GM12878 (cell line): ENCODE measurements around the gene RAB8A. TPM values are rescaled to one million over a fixed set of nuclear protein-coding genes. Genes with fewer than 3 reads are reported as not detected.
A peak's percentile ranks its signal among the peaks of the same experiment; 100 is the strongest.

Experiments
- ATAC-seq: fragments of 200-7000 bp; cut with Tn5 transposase; 3 replicates; pipeline ENCODE4 v1.9.1; 2020; ENCODE audit warnings: mild to moderate bottlenecking, moderate library complexity
- BruUV-seq: library from RNA; stranded (reverse); fragments of 400-500 nt; replicated peaks from 2 replicates; lab custom pipeline; 2021; lab: Mats Ljungman, UMichigan
- CTCF ChIA-PET: fragments of 300-600 bp; sonication (Branson Sonifier 250); formaldehyde crosslinking; extraction: SDS; loops from one replicate; lab custom pipeline; 2021; ENCODE audit warnings: inconsistent platforms; lab: Yijun Ruan, JAX
- POLR2A ChIA-PET: fragments of 350-600 bp; formaldehyde crosslinking; extraction: SDS; loops from one replicate; lab custom pipeline; 2021; ENCODE audit warnings: inconsistent platforms; lab: Charles Lee
- RAD21 ChIA-PET: fragments of 300-600 bp; sonication (Branson Sonifier 250); formaldehyde crosslinking; loops from one replicate; lab custom pipeline; 2023; ENCODE audit warnings: antibody characterized with exemption; ENCODE audit not compliant: unreplicated experiment; lab: Charles Lee
- SMC1A ChIA-PET: fragments of 300-600 bp; sonication (Branson Sonifier 250); formaldehyde crosslinking; loops from one replicate; lab custom pipeline; 2023; ENCODE audit not compliant: unreplicated experiment, uncharacterized antibody; lab: Charles Lee
- DNase-seq: peaks from one replicate; pipeline ENCODE4 v3.0.0-alpha.2; 2011; ENCODE audit warnings: low read depth, low spot score
- FAIRE-seq: peaks from 3 replicates; lab custom pipeline; 2011; peaks lifted over from hg19 to GRCh38; lab: Jason Lieb, UNC
- H2AFZ ChIP-seq: 2 replicates; pipeline ENCODE4 v1.6.0; 2011; ENCODE audit warnings: low read depth, low read length, control low read depth; ENCODE audit not compliant: control insufficient read depth
- H3K27ac ChIP-seq: 2 replicates; pipeline ENCODE4 v1.5.1; 2011; ENCODE audit warnings: control low read depth; ENCODE audit not compliant: control insufficient read depth, insufficient read depth
- H3K27me3 ChIP-seq, 2 experiments: replicated peaks in 1 of 2; 2 replicates each; pipeline versions ENCODE4 v1.6.0 to v1.6.1; 2011; ENCODE audit warnings: low read length in 1 of 2; ENCODE audit not compliant: control insufficient read depth in 2 of 2, insufficient read depth in 2 of 2
- H3K36me3 ChIP-seq, 2 experiments: 2 replicates each; pipeline ENCODE4 v1.5.1; 2011; ENCODE audit warnings: low read length in 1 of 2; ENCODE audit not compliant: control insufficient read depth in 2 of 2, insufficient read depth in 2 of 2
- H3K4me1 ChIP-seq: 2 replicates; pipeline ENCODE4 v1.6.1; 2011; ENCODE audit warnings: mild to moderate bottlenecking, low read length, moderate library complexity, mixed read lengths; ENCODE audit not compliant: control insufficient read depth, insufficient read depth
- H3K4me2 ChIP-seq: 2 replicates; pipeline ENCODE4 v1.6.0; 2011; ENCODE audit warnings: control low read depth; ENCODE audit not compliant: control insufficient read depth, insufficient read depth
- H3K4me3 ChIP-seq: fragments of 200-600 bp; sonication (generic); 2 replicates; pipeline ENCODE4 v1.5.1; 2016
- H3K79me2 ChIP-seq: 2 replicates; pipeline ENCODE4 v1.6.0; 2011; ENCODE audit warnings: low read length; ENCODE audit not compliant: control insufficient read depth, insufficient read depth
- H3K9ac ChIP-seq: 2 replicates; pipeline ENCODE4 v1.8.0; 2011; ENCODE audit warnings: low read length, control low read depth, mixed read lengths; ENCODE audit not compliant: control insufficient read depth, insufficient read depth
- H3K9me3 ChIP-seq: replicated peaks from 3 replicates; pipeline ENCODE4 v1.5.1; 2011; ENCODE audit warnings: mild to moderate bottlenecking, low read length; ENCODE audit not compliant: control insufficient read depth, insufficient read depth
- H4K20me1 ChIP-seq: 2 replicates; pipeline ENCODE4 v1.6.0; 2011; ENCODE audit not compliant: control insufficient read depth, insufficient read depth
- CBX3 ChIP-seq: fragments of 200-600 bp; sonication (generic); IDR thresholded peaks from 2 replicates; pipeline ENCODE4 v1.6.1; 2016; ENCODE audit warnings: low read depth, borderline replicate concordance
- CEBPZ ChIP-seq: fragments of 150-350 bp; IDR thresholded peaks from 2 replicates; pipeline ENCODE4 v1.6.1; 2016; ENCODE audit warnings: low read depth, low read length
- CHD1 ChIP-seq: IDR thresholded peaks from 2 replicates; pipeline ENCODE4 v1.6.1; 2012; ENCODE audit warnings: low read depth, low read length, improper control_type of control experiment
- CTCF ChIP-seq, 3 experiments: IDR thresholded peaks in 2 of 3; conservative IDR thresholded peaks in 1 of 3; 2 replicates each; pipeline ENCODE4 v1.5.1; 2011; ENCODE audit warnings: low read depth in 3 of 3, low read length in 3 of 3, mild to moderate bottlenecking in 3 of 3, control low read depth in 2 of 3, moderate library complexity in 2 of 3, inconsistent platforms in 1 of 3, mixed read lengths in 1 of 3; ENCODE audit not compliant: control insufficient read depth in 2 of 3, insufficient read depth in 1 of 3; ENCODE audit errors: extremely low read depth in 1 of 3
- MTA2 ChIP-seq: fragments of 450-650 bp; IDR thresholded peaks from 2 replicates; pipeline ENCODE4 v1.6.1; 2016; ENCODE audit warnings: low read depth, mild to moderate bottlenecking, moderate library complexity
- NR2F1 ChIP-seq: fragments of 450-650 bp; conservative IDR thresholded peaks from 2 replicates; pipeline ENCODE4 v1.6.1; 2017; ENCODE audit warnings: mild to moderate bottlenecking
- RUNX3 ChIP-seq: IDR thresholded peaks from 2 replicates; pipeline ENCODE4 v1.6.1; 2012; ENCODE audit warnings: low read length, inconsistent platforms
- SMARCA5 ChIP-seq: fragments of 450-650 bp; IDR thresholded peaks from 2 replicates; pipeline ENCODE4 v1.6.1; 2017; ENCODE audit warnings: mild to moderate bottlenecking
- TCF12 ChIP-seq: IDR thresholded peaks from 2 replicates; pipeline ENCODE4 v1.6.1; 2011; ENCODE audit warnings: low read depth, mild to moderate bottlenecking, low read length
- YY1 ChIP-seq: IDR thresholded peaks from 2 replicates; pipeline ENCODE4 v1.6.1; 2011; ENCODE audit warnings: low read depth, mild to moderate bottlenecking, low read length
- ZNF217 ChIP-seq: fragments of 450-650 bp; IDR thresholded peaks from 2 replicates; pipeline ENCODE4 v1.6.1; 2017; ENCODE audit warnings: antibody characterized with exemption, mild to moderate bottlenecking
- WGBS: methylation state at CpG from one replicate; pipeline ENCODE4 v1.1.6; 2016; ENCODE audit warnings: low lambda C conversion rate; ENCODE audit not compliant: insufficient replicate concordance, insufficient coverage; ENCODE audit errors: missing lambda C conversion rate; 5-methylcytosine and 5-hydroxymethylcytosine counted together
- in situ Hi-C: fragments of 300-500 bp; cut with MboI; formaldehyde crosslinking; loops from 9 replicates; pipeline ENCODE4 v1.14.3; 2018; ENCODE audit warnings: mixed read lengths
- intact Hi-C: fragments of 100-400 bp; cut with micrococcal nuclease; formaldehyde crosslinking; loops from one replicate; pipeline ENCODE4 v1.14.2; 2022; ENCODE audit not compliant: unreplicated experiment
- polyA plus RNA-seq, 11 experiments: library from polyadenylated mRNA; depleted of rRNA in 4 of 11; unstranded in 6 of 11; stranded (reverse) in 5 of 11; fragments of >200 nt; fragmentation: Nextera tagmentation in 4 of 11; fragmentation: Illumina TruSeq in 1 of 11; extraction: Ambion mirVana in 4 of 11; extraction: Trizol in 1 of 11; gene quantifications; 1 replicate in 1 of 11; 2 replicates in 10 of 11; pipeline versions ENCODE4 v1.2.1 to v1.2.3, GENCODE V29; 2011 to 2016; ENCODE audit warnings: inconsistent platforms in 2 of 11, missing spikeins in 2 of 11, low read depth in 1 of 11
- total RNA-seq, 4 experiments: library from RNA; depleted of rRNA in 3 of 4; stranded (reverse); fragments of >200 nt in 3 of 4; fragmentation: Illumina TruSeq in 1 of 4; extraction: Trizol in 1 of 4; gene quantifications; 2 replicates each; pipeline versions ENCODE4 v1.2.1 to v1.2.3, GENCODE V29; 2013 to 2021

The RAB8A gene
- total and polyA plus RNA-seq, 10 of the 15 experiments (the other 5 are each of a cell fraction or from before 2014, with no cell fraction given), result 23.9 to 314 (median 185) TPM

GRCh38 chr19:16061943-16062342 lies 49.7 kb upstream of the RAB8A start:
- Histone ChIP-seq H3K36me3 (no peaks in the 10 kb centered on the region), H3K27ac (no peak overlapping the region), H3K4me1 (peaks cover 5% of the 10 kb centered on the region; the same call in 1 of the 2 replicates), H3K4me2 (no peak overlapping the region), H3K9me3 (peaks cover 8% of the 10 kb centered on the region), H4K20me1 (no peaks in the 10 kb centered on the region), H2AFZ (no peak overlapping the region), H3K4me3 (no peak overlapping the region), H3K27me3 (no peaks in the 10 kb centered on the region), H3K9ac (no peak overlapping the region), H3K79me2 (no peaks in the 10 kb centered on the region)
- intact Hi-C loops (no loop called here), in situ Hi-C loops (no loop called here)
- 14% methylated on average over 4 of the region's 4 CpGs for WGBS
- no peak for DNase-seq
- no peak for FAIRE-seq
- TF ChIP-seq RUNX3, result peak; percentile 29; the same call in 1 of the 2 replicates
- no peak for TF ChIP-seq CHD1
- no peak for TF ChIP-seq ZNF217
- ChIA-PET SMC1A (interaction anchor here (1.4 to 1.7 kb wide), 2 partner anchors 35 to 119 kb away, joined by 3 to 5 read pairs; no protein-coding TSS in a partner anchor), POLR2A (no interaction called here), RAD21 (interaction anchor here (1.5 kb wide), 2 partner anchors 118 to 124 kb away, joined by 4 to 5 read pairs; partner anchors contain the start of gene FAM32A), CTCF (interaction anchor here (0.6 to 5.8 kb wide), 13 partner anchors 12 to 1206 kb away, joined by 3 to 45 read pairs (median 4); partner anchors contain the start of genes FAM32A, RAB8A and TPM4)
- no peak for ATAC-seq
- BruUV-seq, result no TSS peak

- in situ Hi-C loops (no loop called here), intact Hi-C loops (no loop called here)
- ChIA-PET POLR2A (interaction anchor here (0.6 kb wide), 1 partner anchor 11 kb away, joined by 7 read pairs; no protein-coding TSS in a partner anchor), CTCF (interaction anchor here (0.6 to 5.8 kb wide), 24 partner anchors 11 to 436 kb away, joined by 3 to 45 read pairs (median 4); partner anchors contain the start of genes AP1M1, FAM32A, HSH2D and RAB8A), RAD21 (interaction anchor here (1.5 to 2.4 kb wide), 2 partner anchors 21 to 118 kb away, joined by 4 to 14 read pairs; no protein-coding TSS in a partner anchor), SMC1A (interaction anchor here (1.4 to 1.7 kb wide), 2 partner anchors 34 to 93 kb away, joined by 3 to 5 read pairs; no protein-coding TSS in a partner anchor)
- BruUV-seq, result no TSS peak
- H3K36me3 ChIP-seq, result no peaks in the 10 kb centered on the region
- DNase-seq, result no peak
- no peak overlapping the region for H3K4me2 ChIP-seq
- no peak overlapping the region for H3K9ac ChIP-seq
- no peak overlapping the region for H3K27ac ChIP-seq
- peaks cover 6% of the 10 kb centered on the region; the same call in 1 of the 2 replicates for H3K4me1 ChIP-seq
- H2AFZ ChIP-seq, result no peak overlapping the region
- FAIRE-seq, result peak; percentile 97
- no peaks in the 10 kb centered on the region for H4K20me1 ChIP-seq
- H3K9me3 ChIP-seq, result peaks cover 2% of the 10 kb centered on the region; the same call in 2 of the 3 replicates
- no peaks in the 10 kb centered on the region for H3K27me3 ChIP-seq
- no peak overlapping the region for H3K4me3 ChIP-seq
- WGBS, result 76% methylated on average over 2 of the region's 2 CpGs
- H3K79me2 ChIP-seq, result no peaks in the 10 kb centered on the region
- ATAC-seq, result peak; percentile 77
- TF ChIP-seq CBX3, result no peak
- 0 out of 2 replicates have a peak, but pooled peaks have one; percentile 23 for TF ChIP-seq TCF12
- TF ChIP-seq NR2F1, result no peak
- peak; percentile 60 to 95 (median 91) for TF ChIP-seq CTCF (IDR thresholded peaks at IDR 0.05 in 2 of 3, conservative IDR thresholded peaks at IDR 0.05 in 1 of 3; ENCODE audit: control insufficient read depth in 2 of 3, extremely low read depth in 1 of 3, insufficient read depth in 1 of 3, low read depth in 3 of 3, low read length in 3 of 3)
- peak; percentile 47; the same call in 1 of the 2 replicates for TF ChIP-seq SMARCA5
- TF ChIP-seq MTA2, result 0 out of 2 replicates have a peak, but pooled peaks have one; percentile 12
- TF ChIP-seq YY1, result peak; percentile 42; the same call in 1 of the 2 replicates
- no peak for TF ChIP-seq CEBPZ
These were observed 48.9 kb upstream of the RAB8A start for GRCh38 chr19:16062789-16063188.
